HCT116 (cell line): ENCODE results near the gene TRMT2A. TPM values are rescaled to one million over a fixed set of nuclear protein-coding genes. Genes with fewer than 3 reads are reported as not detected.

ENCODE experiments used
- ATAC-seq: fragments of 200-7000 bp; cut with Tn5 transposase; 2 replicates; pipeline ENCODE4 v1.9.1; 2020; ENCODE audit warnings: mild to moderate bottlenecking, moderate library complexity
- BruUV-seq: library from RNA; stranded (reverse); fragments of 400-500 nt; replicated peaks from 2 replicates; lab custom pipeline; 2021; lab: Mats Ljungman, UMichigan
- CTCF ChIA-PET: fragments of 300-600 bp; sonication (Branson Sonifier 250); formaldehyde crosslinking; loops from one replicate; lab custom pipeline; 2021; ENCODE audit warnings: antibody characterized with exemption; lab: Charles Lee
- POLR2A ChIA-PET: fragments of 300-600, 350-600 bp; sonication (Branson Sonifier 250); formaldehyde crosslinking; loops from one replicate; lab custom pipeline; 2021; ENCODE audit warnings: antibody characterized with exemption; lab: Charles Lee
- RAD21 ChIA-PET, 2 experiments: fragments of 300-600 bp; sonication (Branson Sonifier 250); formaldehyde crosslinking; loops; one replicate each; lab custom pipeline; 2023; ENCODE audit warnings: low total read pairs in 2 of 2; ENCODE audit not compliant: uncharacterized antibody in 2 of 2, unreplicated experiment in 2 of 2, low non-redundant PET in 1 of 2; lab: Charles Lee
- DNase-seq: peaks from one replicate; pipeline ENCODE4 v3.0.0-alpha.2; 2010; ENCODE audit warnings: low read depth, low spot score
- H2AFZ ChIP-seq: fragments of 200-600 bp; shearing (Covaris generic), sonication (generic); 2 replicates; pipeline ENCODE4 v1.6.1; 2017; ENCODE audit warnings: low read depth, mixed run types, mixed read lengths, antibody characterized with exemption, low read length; ENCODE audit not compliant: poor library complexity, severe bottlenecking
- H3K27ac ChIP-seq: 2 replicates; pipeline ENCODE4 v1.5.1; 2012; ENCODE audit warnings: low read depth, low read length
- H3K27me3 ChIP-seq: fragments of 200-600 bp; sonication (generic); 2 replicates; pipeline ENCODE4 v1.6.1; 2016; ENCODE audit warnings: mixed run types, low read length, mixed read lengths; ENCODE audit not compliant: insufficient read depth
- H3K36me3 ChIP-seq, 2 experiments: fragments of 200-500 bp in 1 of 2; fragments of 200-600 bp in 1 of 2; sonication (Bioruptor generic) in 1 of 2; sonication (generic) in 1 of 2; 2 replicates each; pipeline versions ENCODE4 v1.5.1 to v1.6.1; 2014 to 2016; ENCODE audit warnings: low read length in 2 of 2, inconsistent platforms in 1 of 2, mixed read lengths in 1 of 2, mixed run types in 1 of 2; ENCODE audit not compliant: insufficient read depth in 2 of 2, control insufficient read depth in 1 of 2
- H3K4me1 ChIP-seq, 2 experiments: fragments of 200-600 bp in 1 of 2; sonication (generic) in 1 of 2; 2 replicates each; pipeline versions ENCODE4 v1.5.1 to v1.6.1; 2012 to 2017; ENCODE audit warnings: low read length in 2 of 2, inconsistent platforms in 1 of 2, mild to moderate bottlenecking in 1 of 2, mixed read lengths in 1 of 2, mixed run types in 1 of 2, moderate library complexity in 1 of 2; ENCODE audit not compliant: insufficient read depth in 2 of 2, control insufficient read depth in 1 of 2
- H3K4me2 ChIP-seq: fragments of 200-600 bp; sonication (generic); 2 replicates; pipeline ENCODE4 v1.6.1; 2017; ENCODE audit warnings: mixed run types, low read length, mixed read lengths
- H3K4me3 ChIP-seq, 2 experiments: fragments of 200-600 bp in 1 of 2; sonication (generic) in 1 of 2; replicated peaks in 1 of 2; 2 replicates each; pipeline ENCODE4 v1.5.1; 2011 to 2016; ENCODE audit warnings: low read length in 2 of 2, control low read depth in 1 of 2, low read depth in 1 of 2, mild to moderate bottlenecking in 1 of 2, mixed read lengths in 1 of 2, mixed run types in 1 of 2
- H3K79me2 ChIP-seq: fragments of 200-600 bp; sonication (generic); 2 replicates; pipeline ENCODE4 v1.6.1; 2017; ENCODE audit warnings: mild to moderate bottlenecking, mixed run types, low read length, moderate library complexity, mixed read lengths; ENCODE audit not compliant: insufficient read depth
- H3K9ac ChIP-seq: fragments of 200-600 bp; sonication (generic); 2 replicates; pipeline ENCODE4 v1.6.1; 2016; ENCODE audit warnings: low read length, mixed read lengths
- H3K9me2 ChIP-seq: fragments of 200-600 bp; sonication (generic), shearing (Covaris generic); 2 replicates; pipeline ENCODE4 v1.6.1; 2017; ENCODE audit warnings: mixed run types, mild to moderate bottlenecking, moderate library complexity; ENCODE audit not compliant: insufficient read depth
- H3K9me3 ChIP-seq, 2 experiments: fragments of 200-500 bp in 1 of 2; fragments of 200-600 bp in 1 of 2; sonication (Bioruptor generic) in 1 of 2; sonication (generic) in 1 of 2; 2 replicates each; pipeline ENCODE4 v1.6.1; 2014 to 2017; ENCODE audit warnings: low read length in 2 of 2, mixed read lengths in 2 of 2, inconsistent platforms in 1 of 2, low read depth in 1 of 2, mild to moderate bottlenecking in 1 of 2, mixed run types in 1 of 2, moderate library complexity in 1 of 2; ENCODE audit not compliant: control insufficient read depth in 1 of 2, insufficient read depth in 1 of 2
- H4K20me1 ChIP-seq: fragments of 200-600 bp; sonication (generic), shearing (Covaris generic); 2 replicates; pipeline ENCODE4 v1.6.1; 2017; ENCODE audit warnings: mixed run types, mild to moderate bottlenecking, moderate library complexity; ENCODE audit not compliant: insufficient read depth
- ZNF274 ChIP-seq: fragments of 200-500 bp; sonication (Bioruptor generic); IDR thresholded peaks from 2 replicates; pipeline ENCODE4 v1.6.1; 2014; ENCODE audit warnings: mild to moderate bottlenecking, low read depth, low read length, inconsistent platforms
- intact Hi-C: fragments of 100-400 bp; cut with micrococcal nuclease; formaldehyde crosslinking; loops from 2 replicates; pipeline ENCODE4 v1.10.0; 2022
- total RNA-seq: library from RNA; stranded (reverse); gene quantifications from one replicate; pipeline ENCODE4 v1.2.1, GENCODE V29; 2021; ENCODE audit not compliant: unreplicated experiment
- TF ChIP-seq, protein P1 (sequence below), 3 experiments: fragments of 200-600 bp in 1 of 3; sonication (generic) in 1 of 3; IDR thresholded peaks in 2 of 3; conservative IDR thresholded peaks in 1 of 3; 2 replicates each; pipeline ENCODE4 v1.5.1; 2012 to 2017; ENCODE audit warnings: low read depth in 2 of 3, low read length in 2 of 3, antibody characterized with exemption in 1 of 3, borderline replicate concordance in 1 of 3, control low read depth in 1 of 3, mild to moderate bottlenecking in 1 of 3, mixed read lengths in 1 of 3, mixed run types in 1 of 3, moderate library complexity in 1 of 3; ENCODE audit not compliant: insufficient read depth in 1 of 3
- TF ChIP-seq, protein P2 (sequence below): IDR thresholded peaks from 2 replicates; pipeline ENCODE4 v1.6.1; 2012

Gene TRMT2A
- total RNA-seq, 1 experiment from 2014 or later, result 67.3 TPM

GRCh38 chr22:20084547-20085413 is 32.2 kb downstream of the TRMT2A start:
- Histone ChIP-seq H3K9me3 (no peaks in the 10 kb centered on the region), H3K4me3 (no peak overlapping the region), H2AFZ (no peak overlapping the region), H3K9me2 (no peaks in the 10 kb centered on the region), H3K9ac (no peak overlapping the region), H3K27ac (peak overlapping the region; percentile 45; the same call in 1 of the 2 replicates), H4K20me1 (peaks cover 11% of the 10 kb centered on the region; the same call in 1 of the 2 replicates), H3K79me2 (peaks cover 95% of the 10 kb centered on the region), H3K36me3 (peaks cover 42 to 54% of the 10 kb centered on the region in 2 experiments), H3K4me1 (peaks cover 9 to 26% of the 10 kb centered on the region in 2 experiments; a peak in 3 of 4 replicates), H3K27me3 (no peaks in the 10 kb centered on the region), H3K4me2 (no peak overlapping the region; the same call in 1 of the 2 replicates)
- DNase-seq (no peak), ATAC-seq (peak; percentile 39)
- intact Hi-C loops, result loop anchor here (10.0 kb wide), 1 partner anchor 100 kb away; no protein-coding TSS in a partner anchor
- TF ChIP-seq, protein P1, sequence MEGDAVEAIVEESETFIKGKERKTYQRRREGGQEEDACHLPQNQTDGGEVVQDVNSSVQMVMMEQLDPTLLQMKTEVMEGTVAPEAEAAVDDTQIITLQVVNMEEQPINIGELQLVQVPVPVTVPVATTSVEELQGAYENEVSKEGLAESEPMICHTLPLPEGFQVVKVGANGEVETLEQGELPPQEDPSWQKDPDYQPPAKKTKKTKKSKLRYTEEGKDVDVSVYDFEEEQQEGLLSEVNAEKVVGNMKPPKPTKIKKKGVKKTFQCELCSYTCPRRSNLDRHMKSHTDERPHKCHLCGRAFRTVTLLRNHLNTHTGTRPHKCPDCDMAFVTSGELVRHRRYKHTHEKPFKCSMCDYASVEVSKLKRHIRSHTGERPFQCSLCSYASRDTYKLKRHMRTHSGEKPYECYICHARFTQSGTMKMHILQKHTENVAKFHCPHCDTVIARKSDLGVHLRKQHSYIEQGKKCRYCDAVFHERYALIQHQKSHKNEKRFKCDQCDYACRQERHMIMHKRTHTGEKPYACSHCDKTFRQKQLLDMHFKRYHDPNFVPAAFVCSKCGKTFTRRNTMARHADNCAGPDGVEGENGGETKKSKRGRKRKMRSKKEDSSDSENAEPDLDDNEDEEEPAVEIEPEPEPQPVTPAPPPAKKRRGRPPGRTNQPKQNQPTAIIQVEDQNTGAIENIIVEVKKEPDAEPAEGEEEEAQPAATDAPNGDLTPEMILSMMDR (IDR thresholded peaks at IDR 0.05 in 2 of 3, conservative IDR thresholded peaks at IDR 0.05 in 1 of 3; ENCODE audit: borderline replicate concordance in 1 of 3, insufficient read depth in 1 of 3, low read depth in 2 of 3, low read length in 2 of 3), result peak in 2 of 3 experiments; percentile 60 to 68; a peak in 4 of 6 replicates
- TF ChIP-seq, protein P2, sequence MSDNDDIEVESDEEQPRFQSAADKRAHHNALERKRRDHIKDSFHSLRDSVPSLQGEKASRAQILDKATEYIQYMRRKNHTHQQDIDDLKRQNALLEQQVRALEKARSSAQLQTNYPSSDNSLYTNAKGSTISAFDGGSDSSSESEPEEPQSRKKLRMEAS, result peak; percentile 36; the same call in 1 of the 2 replicates
- no peak for TF ChIP-seq ZNF274
- ChIA-PET POLR2A (no interaction called here), CTCF (no interaction called here), RAD21 (no interaction called here)
- BruUV-seq, result no TSS peak
